H1 (cell line): ENCODE data around the gene L2HGDH. TPM values are rescaled to one million over a fixed set of nuclear protein-coding genes. Genes with fewer than 3 reads are reported as not detected.

Experiments used
- CTCF ChIA-PET: fragments of 300-600 bp; sonication (Branson Sonifier 250); formaldehyde crosslinking; loops from one replicate; lab custom pipeline; 2021; ENCODE audit not compliant: partially characterized antibody; lab: Charles Lee
- POLR2A ChIA-PET: fragments of 300-600 bp; sonication (Branson Sonifier 250); formaldehyde crosslinking; loops from one replicate; lab custom pipeline; 2021; ENCODE audit warnings: inconsistent platforms; ENCODE audit not compliant: partially characterized antibody; lab: Charles Lee
- DNase-seq, 2 experiments: peaks; one replicate each; pipeline versions ENCODE4 v3.0.0 to v3.0.0-alpha.2; 2010 to 2022; ENCODE audit warnings: low spot score in 2 of 2, low read depth in 1 of 2, mixed read lengths in 1 of 2
- FAIRE-seq: peaks from 2 replicates; lab custom pipeline; 2011; peaks lifted over from hg19 to GRCh38; lab: Jason Lieb, UNC
- H2AFZ ChIP-seq: 2 replicates; pipeline ENCODE4 v1.8.1; 2012; ENCODE audit warnings: low read length, inconsistent platforms
- H2AK5ac ChIP-seq: 2 replicates; pipeline ENCODE4 v1.6.1; 2013; ENCODE audit warnings: low read depth, low read length
- H2BK120ac ChIP-seq: replicated peaks from 2 replicates; pipeline ENCODE3; 2013; ENCODE audit warnings: low read depth, low read length, inconsistent platforms
- H2BK12ac ChIP-seq: 2 replicates; pipeline ENCODE4 v1.6.1; 2013; ENCODE audit warnings: low read depth, low read length
- H2BK15ac ChIP-seq: 2 replicates; pipeline ENCODE4 v1.6.1; 2013; ENCODE audit warnings: low read length
- H2BK20ac ChIP-seq: 2 replicates; pipeline ENCODE4 v1.6.1; 2013; ENCODE audit warnings: low read length
- H2BK5ac ChIP-seq: 2 replicates; pipeline ENCODE4 v1.6.1; 2013; ENCODE audit warnings: low read depth, low read length
- H3K14ac ChIP-seq: 2 replicates; pipeline ENCODE4 v1.6.1; 2013; ENCODE audit warnings: inconsistent platforms; ENCODE audit not compliant: insufficient read length
- H3K18ac ChIP-seq: 2 replicates; pipeline ENCODE4 v1.6.1; 2013; ENCODE audit warnings: low read length; ENCODE audit errors: extremely low read depth
- H3K23ac ChIP-seq: 2 replicates; pipeline ENCODE4 v1.6.1; 2013; ENCODE audit warnings: inconsistent platforms; ENCODE audit not compliant: insufficient read length
- H3K23me2 ChIP-seq: 2 replicates; pipeline ENCODE4 v1.6.1; 2013; ENCODE audit warnings: low read depth, low read length
- H3K27ac ChIP-seq: 2 replicates; pipeline ENCODE4 v1.6.1; 2011; ENCODE audit warnings: low read depth, low read length, inconsistent platforms
- H3K27me3 ChIP-seq, 4 experiments: replicated peaks in 1 of 4; 1 replicate in 1 of 4; 2 replicates in 3 of 4; pipeline versions ENCODE4 v1.6.1 to v1.8.1; 2011 to 2013; ENCODE audit warnings: low read length in 3 of 4, mild to moderate bottlenecking in 3 of 4, inconsistent platforms in 2 of 4, mixed read lengths in 2 of 4, moderate library complexity in 1 of 4; ENCODE audit not compliant: control insufficient read depth in 3 of 4, insufficient read depth in 3 of 4; ENCODE audit errors: extremely low read depth in 1 of 4
- H3K36me3 ChIP-seq, 4 experiments: 2 replicates each; pipeline versions ENCODE4 v1.6.1 to v1.8.1; 2011 to 2013; ENCODE audit warnings: mild to moderate bottlenecking in 4 of 4, low read length in 3 of 4, moderate library complexity in 2 of 4, control low read depth in 1 of 4, inconsistent platforms in 1 of 4; ENCODE audit not compliant: insufficient read depth in 4 of 4, control insufficient read depth in 2 of 4
- H3K4ac ChIP-seq: replicated peaks from 2 replicates; pipeline ENCODE3; 2013; ENCODE audit warnings: low read length, low read depth, mixed read lengths, inconsistent platforms; ENCODE audit not compliant: insufficient read length
- H3K4me1 ChIP-seq, 4 experiments: replicated peaks in 1 of 4; 1 replicate in 1 of 4; 2 replicates in 3 of 4; pipeline versions ENCODE4 v1.6.1 to v1.8.1; 2011 to 2013; ENCODE audit warnings: low read length in 3 of 4, inconsistent platforms in 2 of 4, mixed read lengths in 1 of 4; ENCODE audit not compliant: insufficient read depth in 4 of 4, control insufficient read depth in 3 of 4
- H3K4me2 ChIP-seq, 2 experiments: 2 replicates each; pipeline versions ENCODE4 v1.6.1 to v1.8.1; 2011 to 2013; ENCODE audit warnings: low read depth in 2 of 2, low read length in 2 of 2, control low read depth in 1 of 2, inconsistent platforms in 1 of 2, mild to moderate bottlenecking in 1 of 2; ENCODE audit not compliant: insufficient read depth in 1 of 2
- H3K4me3 ChIP-seq, 4 experiments: fragments of 200-600, 300-600 bp in 1 of 4; sonication (generic), shearing (Covaris generic), sonication (Bioruptor Twin) in 1 of 4; 2 replicates each; pipeline versions ENCODE4 v1.5.1 to v1.8.1; 2011 to 2016; ENCODE audit warnings: low read length in 4 of 4, low read depth in 3 of 4, control low read depth in 2 of 4, inconsistent platforms in 2 of 4, mild to moderate bottlenecking in 2 of 4, mixed read lengths in 1 of 4, moderate library complexity in 1 of 4; ENCODE audit not compliant: insufficient read depth in 2 of 4; ENCODE audit errors: extremely low read depth in 1 of 4
- H3K56ac ChIP-seq: replicated peaks from 2 replicates; pipeline ENCODE3; 2013; ENCODE audit warnings: low read depth, mild to moderate bottlenecking, mixed read lengths, low read length, inconsistent platforms; ENCODE audit not compliant: insufficient read length
- H3K79me1 ChIP-seq: 2 replicates; pipeline ENCODE4 v1.6.1; 2013; ENCODE audit warnings: low read depth, low read length, control low read depth
- H3K79me2 ChIP-seq, 2 experiments: 2 replicates each; pipeline versions ENCODE4 v1.6.1 to v1.8.1; 2012 to 2013; ENCODE audit warnings: low read length in 2 of 2, mild to moderate bottlenecking in 2 of 2, inconsistent platforms in 1 of 2; ENCODE audit not compliant: insufficient read depth in 2 of 2, control insufficient read depth in 1 of 2
- H3K9ac ChIP-seq, 4 experiments: replicated peaks in 1 of 4; 1 replicate in 1 of 4; 2 replicates in 3 of 4; pipeline versions ENCODE4 v1.6.1 to v1.8.1; 2011 to 2013; ENCODE audit warnings: low read depth in 3 of 4, low read length in 3 of 4, control low read depth in 2 of 4, mild to moderate bottlenecking in 2 of 4, moderate library complexity in 2 of 4, inconsistent platforms in 1 of 4; ENCODE audit errors: extremely low read depth in 1 of 4
- H3K9me3 ChIP-seq, 2 experiments: 2 replicates each; pipeline versions ENCODE4 v1.6.1 to v1.8.1; 2012 to 2013; ENCODE audit warnings: mild to moderate bottlenecking in 2 of 2, moderate library complexity in 2 of 2, control low read depth in 1 of 2, inconsistent platforms in 1 of 2, low read depth in 1 of 2, low read length in 1 of 2, mixed read lengths in 1 of 2; ENCODE audit not compliant: insufficient read depth in 2 of 2
- H4K20me1 ChIP-seq, 2 experiments: replicated peaks in 1 of 2; 2 replicates each; pipeline versions ENCODE3 to v1.8.1; 2011 to 2013; ENCODE audit warnings: inconsistent platforms in 2 of 2, low read length in 2 of 2, mild to moderate bottlenecking in 1 of 2; ENCODE audit not compliant: insufficient read depth in 2 of 2, control insufficient read depth in 1 of 2
- H4K5ac ChIP-seq: 2 replicates; pipeline ENCODE4 v1.6.1; 2013; ENCODE audit warnings: low read length, low read depth, mixed read lengths, inconsistent platforms; ENCODE audit not compliant: insufficient read length
- H4K8ac ChIP-seq: 2 replicates; pipeline ENCODE4 v1.8.0; 2013; ENCODE audit warnings: mild to moderate bottlenecking, moderate library complexity, low read length, inconsistent platforms; ENCODE audit not compliant: insufficient read depth; ENCODE audit errors: extremely low read depth
- H4K91ac ChIP-seq: replicated peaks from 2 replicates; pipeline ENCODE3; 2013; ENCODE audit warnings: low read length, mixed read lengths, inconsistent platforms; ENCODE audit not compliant: insufficient read length
- BACH1 ChIP-seq: IDR thresholded peaks from 2 replicates; pipeline ENCODE4 v1.6.1; 2012; ENCODE audit warnings: low read length, improper control_type of control experiment
- EZH2 ChIP-seq: fragments of 200-600 bp; sonication (generic); IDR thresholded peaks from 2 replicates; pipeline ENCODE4 v1.7.1; 2012; ENCODE audit warnings: low read depth, mild to moderate bottlenecking, moderate library complexity, low read length, inconsistent platforms; ENCODE audit not compliant: severe bottlenecking
- HDAC2 ChIP-seq, 2 experiments: fragments of 300-600 bp in 1 of 2; sonication (generic) in 1 of 2; IDR thresholded peaks; 2 replicates each; pipeline ENCODE4 v1.6.1; 2011 to 2012; ENCODE audit warnings: low read depth in 2 of 2, low read length in 2 of 2, mild to moderate bottlenecking in 2 of 2, moderate library complexity in 2 of 2, borderline replicate concordance in 1 of 2, inconsistent platforms in 1 of 2
- NANOG ChIP-seq: IDR thresholded peaks from 2 replicates; pipeline ENCODE4 v1.6.1; 2011; ENCODE audit warnings: low read length, low read depth, mild to moderate bottlenecking, inconsistent platforms; ENCODE audit not compliant: insufficient read depth, poor library complexity, severe bottlenecking
- RAD21 ChIP-seq, 2 experiments: IDR thresholded peaks in 1 of 2; conservative IDR thresholded peaks in 1 of 2; 2 replicates each; pipeline ENCODE4 v1.6.1; 2011; ENCODE audit warnings: low read depth in 2 of 2, low read length in 2 of 2, improper control_type of control experiment in 1 of 2, inconsistent platforms in 1 of 2, mild to moderate bottlenecking in 1 of 2, moderate library complexity in 1 of 2
- RFX5 ChIP-seq: IDR thresholded peaks from 2 replicates; pipeline ENCODE4 v1.6.1; 2011; ENCODE audit warnings: low read depth, low read length, improper control_type of control experiment, borderline replicate concordance
- SAP30 ChIP-seq: fragments of 300-600 bp; sonication (generic); IDR thresholded peaks from 2 replicates; pipeline ENCODE4 v1.7.1; 2012; ENCODE audit warnings: low read length, moderate library complexity, mild to moderate bottlenecking, inconsistent platforms; ENCODE audit not compliant: insufficient read depth, insufficient replicate concordance
- TEAD4 ChIP-seq: IDR thresholded peaks from 2 replicates; pipeline ENCODE4 v1.6.1; 2012; ENCODE audit warnings: low read depth, low read length, inconsistent platforms, mixed read lengths
- WGBS, 2 experiments: shearing (Covaris generic) in 1 of 2; methylation state at CpG; one replicate each; pipeline versions ENCODE4 v1.1.6 to v1.1.7; 2013 to 2015; ENCODE audit warnings: low lambda C conversion rate in 2 of 2, mixed read lengths in 2 of 2, inconsistent platforms in 1 of 2, low coverage in 1 of 2, missing lambda C conversion rate in 1 of 2; ENCODE audit not compliant: insufficient replicate concordance in 2 of 2, insufficient coverage in 1 of 2, insufficient read length in 1 of 2; ENCODE audit errors: extremely low coverage in 1 of 2, missing lambda C conversion rate in 1 of 2; 5-methylcytosine and 5-hydroxymethylcytosine counted together
- polyA plus RNA-seq, 7 experiments: library from polyadenylated mRNA; depleted of rRNA in 3 of 7; stranded (reverse) in 5 of 7; unstranded in 2 of 7; fragments of >200 nt in 5 of 7; fragments of 200-250 nt in 2 of 7; gene quantifications; 1 replicate in 5 of 7; 2 replicates in 1 of 7; 4 replicates in 1 of 7; pipeline versions ENCODE4 v1.2.1 to v1.2.3, GENCODE V29; 2011 to 2013; ENCODE audit warnings: missing spikeins in 2 of 7, mixed read lengths in 2 of 7
- total RNA-seq: library from RNA; stranded (reverse); fragmentation: NEBNext Ultra II Directional; extraction: Animal tissue kit (Norgen Biotek cat#: 25700); gene quantifications from 2 replicates; pipeline ENCODE4 v1.2.1, GENCODE V29; 2021
- TF ChIP-seq, protein P1 (sequence below): IDR thresholded peaks from 2 replicates; pipeline ENCODE4 v1.6.1; 2011; ENCODE audit warnings: low read length, improper control_type of control experiment
- TF ChIP-seq, protein P2 (sequence below): IDR thresholded peaks from 2 replicates; pipeline ENCODE4 v1.6.1; 2012; ENCODE audit warnings: inconsistent platforms

L2HGDH gene
- total and polyA plus RNA-seq, 2 of the 8 experiments (the other 6 are each of a cell fraction or from before 2014, with no cell fraction given), result 12.2 to 28.6 TPM

DNA sequence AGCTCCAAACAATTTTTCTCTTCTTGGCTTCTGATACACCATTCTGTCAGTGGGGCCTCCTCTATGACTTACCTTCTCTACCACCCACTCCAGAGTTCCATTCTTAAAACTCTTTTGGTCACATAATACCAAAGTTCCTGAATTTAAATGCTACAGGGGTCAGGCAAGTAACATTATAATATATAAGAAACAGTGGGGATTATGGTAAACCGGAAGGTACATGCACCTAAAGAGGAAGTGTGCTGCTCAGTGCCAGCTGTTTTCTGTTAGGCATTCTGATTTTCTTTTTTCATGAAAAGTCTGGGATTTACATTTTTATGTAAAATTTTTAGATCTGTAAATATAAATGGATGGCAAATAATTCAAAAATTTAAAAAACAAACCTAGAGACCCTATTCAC lies 120.5 kb downstream of the L2HGDH start:
- Histone ChIP-seq H3K18ac (no peak overlapping the region), H2BK20ac (no peak overlapping the region), H4K8ac (no peak overlapping the region), H3K36me3 (no peaks in the 10 kb centered on the region; a peak in 1 of 8 replicates), H3K23ac (no peak overlapping the region), H3K27me3 (no peaks in the 10 kb centered on the region), H3K14ac (no peak overlapping the region), H4K5ac (no peak overlapping the region), H3K79me1 (no peaks in the 10 kb centered on the region), H3K4me2 (no peak overlapping the region), H3K4me3 (no peak overlapping the region), H3K4ac (no peak overlapping the region), H4K20me1 (no peaks in the 10 kb centered on the region), H2BK12ac (no peak overlapping the region), H3K56ac (no peak overlapping the region), H3K23me2 (no peaks in the 10 kb centered on the region), H2AFZ (no peak overlapping the region), H2BK120ac (no peak overlapping the region), H2BK15ac (no peak overlapping the region), H4K91ac (no peak overlapping the region), H2BK5ac (no peak overlapping the region; the same call in 1 of the 2 replicates), H3K9ac (no peak overlapping the region), H3K79me2 (no peaks in the 10 kb centered on the region), H3K27ac (no peak overlapping the region), H2AK5ac (no peak overlapping the region), H3K9me3 (no peaks in the 10 kb centered on the region), H3K4me1 (no peaks in the 10 kb centered on the region)
- FAIRE-seq, result no peak
- WGBS, 2 experiments, result 100% methylated on average over 1 of the region's 1 CpG; no CpG with 5 or more reads in 1 of the 2 experiments
- POLR2A ChIA-PET, result no interaction called here
- CTCF ChIA-PET, result interaction anchor here (0.7 to 1.1 kb wide), 3 partner anchors 17 to 70 kb away, joined by 3 read pairs; no protein-coding TSS in a partner anchor
- no peak for DNase-seq
- TF ChIP-seq HDAC2 (IDR thresholded peaks at IDR 0.05; ENCODE audit: borderline replicate concordance in 1 of 2, low read depth in 2 of 2, low read length in 2 of 2) (no peak), SAP30 (no peak), RAD21 (IDR thresholded peaks at IDR 0.05 in 1 of 2, conservative IDR thresholded peaks at IDR 0.05 in 1 of 2; ENCODE audit: low read depth in 2 of 2, low read length in 2 of 2) (no peak), TEAD4 (no peak), RFX5 (no peak), EZH2 (no peak), NANOG (no peak), BACH1 (no peak)
- TF ChIP-seq, protein P1, sequence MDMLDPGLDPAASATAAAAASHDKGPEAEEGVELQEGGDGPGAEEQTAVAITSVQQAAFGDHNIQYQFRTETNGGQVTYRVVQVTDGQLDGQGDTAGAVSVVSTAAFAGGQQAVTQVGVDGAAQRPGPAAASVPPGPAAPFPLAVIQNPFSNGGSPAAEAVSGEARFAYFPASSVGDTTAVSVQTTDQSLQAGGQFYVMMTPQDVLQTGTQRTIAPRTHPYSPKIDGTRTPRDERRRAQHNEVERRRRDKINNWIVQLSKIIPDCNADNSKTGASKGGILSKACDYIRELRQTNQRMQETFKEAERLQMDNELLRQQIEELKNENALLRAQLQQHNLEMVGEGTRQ, result no peak
- TF ChIP-seq, protein P2, sequence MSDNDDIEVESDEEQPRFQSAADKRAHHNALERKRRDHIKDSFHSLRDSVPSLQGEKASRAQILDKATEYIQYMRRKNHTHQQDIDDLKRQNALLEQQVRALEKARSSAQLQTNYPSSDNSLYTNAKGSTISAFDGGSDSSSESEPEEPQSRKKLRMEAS, result no peak
